Epithelial cell of proximal tubule (primary cell): ENCODE results near the gene TERT. TPM values are rescaled to one million over a fixed set of nuclear protein-coding genes. Genes with fewer than 3 reads are reported as not detected.

ENCODE experiments used
- DNase-seq: peaks from one replicate; pipeline ENCODE4 v3.0.0-alpha.2; 2011; ENCODE audit warnings: low read depth
- H3K4me3 ChIP-seq: 2 replicates; pipeline ENCODE4 v1.5.1; 2011; ENCODE audit warnings: low read depth, mild to moderate bottlenecking, low read length
- CTCF ChIP-seq: conservative IDR thresholded peaks from 2 replicates; pipeline ENCODE4 v1.5.1; 2012; ENCODE audit warnings: low read depth, mild to moderate bottlenecking, low read length
- total RNA-seq: library from RNA; depleted of rRNA; stranded (reverse); fragments of >200 nt; gene quantifications from 2 replicates; pipeline ENCODE4 v1.2.3, GENCODE V29; 2015

The TERT gene
- total RNA-seq, 1 donor from 2014 or later = not detected

- no peak overlapping the region for H3K4me3 ChIP-seq
- no peak for DNase-seq
- TF ChIP-seq CTCF = no peak
Observed at GRCh38 chr5:1282131-1282992, 12.5 kb downstream of the TERT start.

- no peak for DNase-seq
- TF ChIP-seq CTCF = no peak
- H3K4me3 ChIP-seq = no peak overlapping the region
Observed at GRCh38 chr5:1281038-1281882, 13.6 kb downstream of the TERT start.

DNA sequence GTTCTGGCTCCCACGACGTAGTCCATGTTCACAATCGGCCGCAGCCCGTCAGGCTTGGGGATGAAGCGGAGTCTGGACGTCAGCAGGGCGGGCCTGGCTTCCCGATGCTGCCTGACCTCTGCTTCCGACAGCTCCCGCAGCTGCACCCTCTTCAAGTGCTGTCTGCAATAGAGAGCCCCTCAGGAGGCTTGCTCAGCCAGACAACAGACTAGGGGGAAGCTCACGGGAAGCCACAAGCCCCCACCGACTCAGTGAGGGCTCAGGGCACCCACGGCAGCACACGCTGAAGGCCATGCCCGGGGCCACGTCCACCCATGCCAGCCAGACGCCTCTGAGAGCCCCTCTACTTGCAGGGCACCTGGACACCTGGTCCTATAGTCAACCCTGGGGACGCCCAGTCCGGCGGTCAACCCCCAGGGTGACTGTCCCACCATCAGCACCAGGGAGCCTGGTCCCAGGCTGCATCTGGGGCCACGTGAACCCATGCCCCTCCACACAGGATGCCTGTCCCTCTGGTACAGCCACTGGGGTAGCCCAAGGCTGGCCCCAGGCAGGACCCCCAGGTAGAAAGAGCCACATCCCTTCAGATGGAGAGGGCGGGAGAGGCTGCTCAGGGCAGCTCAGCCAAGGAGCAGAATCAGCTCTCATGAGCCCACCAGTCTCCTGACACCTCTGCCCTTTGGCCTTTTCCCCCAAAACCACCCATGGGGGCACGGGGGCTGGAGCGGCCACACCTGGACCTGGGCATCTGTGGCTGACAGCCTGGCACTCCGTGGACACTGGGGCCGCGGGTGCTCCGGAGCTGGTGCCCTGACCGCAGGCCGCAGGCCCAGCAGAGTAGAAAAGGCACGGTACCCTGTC lies 14.5 kb downstream of the TERT start:
- DNase-seq = no peak
- no peak for TF ChIP-seq CTCF
- no peak overlapping the region for H3K4me3 ChIP-seq

DNA sequence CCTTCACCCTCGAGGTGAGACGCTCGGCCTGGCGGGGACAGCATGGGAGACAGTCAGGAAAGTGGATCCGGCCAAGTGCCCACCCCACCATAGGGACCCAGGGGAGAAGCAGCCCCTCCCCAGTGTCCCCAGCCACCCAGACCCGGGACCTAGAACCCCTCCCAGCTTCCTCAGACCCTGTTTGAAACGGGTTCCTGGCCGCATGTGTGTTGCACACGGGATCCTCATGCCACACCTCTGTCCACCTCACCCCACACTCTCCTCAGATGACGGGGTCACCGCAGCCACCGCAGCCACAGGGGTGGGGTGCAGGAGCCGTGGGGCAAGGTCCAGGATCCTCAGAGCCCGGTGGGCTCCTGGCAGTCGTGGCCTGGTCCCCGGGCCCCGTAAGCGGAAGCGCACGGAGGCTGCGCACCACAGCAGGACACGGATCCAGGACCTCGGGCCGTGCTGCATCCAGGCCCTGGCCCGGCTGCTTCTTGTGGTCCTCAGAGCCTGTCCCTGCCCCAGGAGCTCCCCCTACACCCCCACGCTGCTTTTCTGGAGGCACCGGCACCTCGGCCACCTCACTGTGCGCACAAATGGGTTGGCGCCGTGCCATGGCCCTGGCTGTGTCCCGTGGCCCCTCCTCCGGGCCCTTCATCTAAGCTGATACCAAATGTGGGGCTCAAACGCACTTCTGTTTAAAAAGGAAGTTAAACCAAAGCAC lies 15.3 kb downstream of the TERT start:
- no peak overlapping the region for H3K4me3 ChIP-seq
- no peak for TF ChIP-seq CTCF
- DNase-seq = no peak

DNA sequence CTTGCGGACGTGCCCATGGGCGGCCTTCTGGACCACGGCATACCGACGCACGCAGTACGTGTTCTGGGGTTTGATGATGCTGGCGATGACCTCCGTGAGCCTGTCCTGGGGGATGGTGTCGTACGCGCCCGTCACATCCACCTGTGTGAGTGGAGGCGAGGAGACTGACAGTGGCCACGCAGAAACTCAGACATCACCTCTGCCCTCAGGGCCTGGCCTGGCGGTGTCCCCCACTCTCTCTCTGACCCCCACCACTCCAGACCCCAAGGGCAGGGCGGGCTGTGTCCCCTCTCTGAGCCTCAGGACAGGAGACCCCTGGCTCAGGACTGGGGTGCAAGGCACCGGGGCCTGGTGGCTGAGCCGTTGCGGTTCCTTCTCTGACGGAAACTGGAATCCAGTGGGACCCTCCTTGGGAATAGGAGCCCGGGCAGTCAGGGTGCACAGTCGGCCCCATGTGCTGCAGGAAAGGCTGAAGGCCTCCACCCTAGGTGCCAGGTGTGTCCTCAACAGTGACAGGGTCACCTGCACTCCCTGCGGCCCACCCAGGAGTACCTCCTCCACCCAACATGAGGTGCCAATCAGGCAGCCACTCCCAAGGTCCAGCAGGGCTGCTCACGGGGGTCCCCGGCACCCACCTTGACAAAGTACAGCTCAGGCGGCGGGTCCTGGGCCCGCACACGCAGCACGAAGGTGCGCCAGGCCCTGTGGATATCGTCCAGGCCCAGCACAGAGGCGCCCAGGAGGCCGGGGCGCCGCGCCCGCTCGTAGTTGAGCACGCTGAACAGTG lies 16.0 kb downstream of the TERT start:
- no peak for TF ChIP-seq CTCF
- no peak for DNase-seq
- H3K4me3 ChIP-seq = no peak overlapping the region
